AG08395 (cell line): Measurements from ENCODE around the gene FGFR3.
A peak's percentile ranks its signal among the peaks of the same experiment; 100 is the strongest.
"Not testable (repeated sequence)": the region's sequence is repeated elsewhere in the genome, so short reads cannot be mapped to it uniquely, and the experiment has no call there.

Experiments
- DNase-seq: peaks from one replicate; pipeline ENCODE4 v3.0.0; 2012; ENCODE audit warnings: mixed read lengths, low spot score

FGFR3 gene

DNA sequence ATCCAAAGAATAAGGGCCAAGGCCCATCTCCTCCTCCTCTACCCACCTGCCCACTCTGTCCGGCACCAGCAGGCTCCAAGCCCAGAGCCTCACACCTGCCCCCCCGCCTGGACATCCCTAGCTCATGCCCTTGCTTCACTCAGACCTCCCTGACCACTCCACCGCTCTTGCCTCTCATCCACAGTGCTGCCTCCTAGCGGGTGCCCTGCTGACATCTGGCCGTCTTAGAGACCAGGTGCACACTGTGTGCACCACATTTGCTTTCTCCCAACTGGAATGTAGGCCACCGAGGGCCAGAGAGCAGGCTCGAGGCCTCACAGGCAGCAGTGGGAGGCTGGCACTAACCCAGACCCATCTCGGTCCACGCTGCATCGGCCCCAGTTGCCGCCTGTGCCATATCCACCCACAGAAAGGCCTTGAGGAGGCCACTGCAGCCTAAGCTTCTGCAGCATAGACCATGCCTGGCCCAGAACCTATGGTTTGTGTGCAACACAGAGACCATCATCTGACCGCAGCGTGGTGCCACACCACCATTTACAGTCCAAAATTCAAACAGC is 49.3 kb downstream of the FGFR3 start:
- DNase-seq: no peak

DNA sequence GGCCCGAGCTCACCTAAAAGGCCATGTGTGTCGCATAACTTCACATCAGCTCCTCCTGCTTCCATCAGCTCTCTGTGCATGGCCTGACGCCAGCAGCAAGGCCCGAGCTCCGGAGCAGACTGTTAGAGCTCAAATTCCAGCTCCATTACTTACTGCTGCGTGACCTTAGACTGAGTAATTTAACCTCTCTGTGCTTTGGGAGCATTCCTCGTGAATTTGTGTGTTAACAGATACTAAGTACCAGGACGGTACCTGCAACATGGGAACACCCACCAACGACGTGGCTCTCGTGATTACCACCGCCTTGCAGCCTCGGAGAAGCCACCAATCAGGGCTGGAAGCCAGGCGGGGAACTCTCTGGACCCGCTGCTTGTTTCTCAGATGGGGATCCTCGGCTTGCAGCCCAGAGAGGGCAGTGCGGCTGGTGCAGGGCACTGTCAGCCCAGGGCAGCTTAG is 49.9 kb downstream of the FGFR3 start:
- DNase-seq: peak; percentile 82

DNA sequence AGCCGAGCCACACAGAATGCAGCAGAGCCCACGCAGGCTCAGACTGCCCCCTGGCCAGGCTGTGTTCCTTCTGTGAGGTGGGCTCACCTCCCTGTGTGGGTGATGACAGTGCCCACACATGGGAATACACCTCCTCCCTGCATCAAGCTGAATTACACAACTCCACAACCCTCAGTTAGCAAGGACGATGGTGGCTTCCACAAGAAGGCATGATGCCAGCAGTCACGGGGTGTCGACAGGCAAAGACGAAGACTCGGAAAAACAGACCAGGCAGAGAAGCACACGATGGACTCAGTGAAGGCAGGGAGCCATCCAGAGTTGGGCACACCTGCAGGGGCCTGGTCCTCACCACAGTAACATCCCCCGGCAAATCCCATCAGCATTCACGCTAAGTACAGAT is 50.8 kb downstream of the FGFR3 start:
- DNase-seq: peak; percentile 48

DNA sequence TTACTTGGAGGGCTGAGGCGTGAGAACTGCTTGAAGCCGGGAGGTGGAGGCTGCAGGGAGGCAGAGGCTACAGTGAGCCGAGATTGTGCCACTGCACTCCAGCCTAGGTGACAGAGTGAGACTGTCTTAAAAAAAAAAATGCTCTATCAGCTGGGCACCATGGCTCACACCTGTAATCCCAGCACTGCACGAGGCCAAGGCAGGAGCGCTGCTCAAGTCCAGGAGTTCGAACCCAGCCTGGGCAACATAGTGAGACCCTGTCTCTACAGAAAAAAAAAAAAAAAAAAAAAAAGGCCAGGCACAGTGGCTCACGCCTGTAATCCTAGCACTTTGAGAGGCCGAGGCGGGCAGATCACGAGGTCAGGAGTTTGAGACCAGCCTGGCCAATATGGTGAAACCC is 51.5 kb downstream of the FGFR3 start:
- not testable (repeated sequence) for DNase-seq

DNA sequence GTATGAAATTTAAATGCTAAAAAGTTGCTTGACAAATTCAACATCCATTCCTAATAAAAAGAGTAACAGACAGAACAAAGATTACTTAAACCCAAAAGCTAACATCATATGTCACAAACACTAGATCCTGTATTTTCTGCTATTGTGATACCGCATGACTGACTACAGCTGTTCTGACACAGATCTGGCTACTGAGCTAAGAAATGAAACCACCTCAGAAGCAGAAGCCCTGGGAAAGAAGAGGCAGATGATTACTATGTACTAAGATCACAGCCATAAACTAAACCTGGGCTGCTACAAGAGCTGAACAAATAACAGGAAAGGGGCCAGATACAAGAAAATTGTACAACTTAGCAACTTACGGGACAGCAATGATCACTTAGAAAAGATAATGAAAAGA is 53.5 kb downstream of the FGFR3 start:
- no peak for DNase-seq

DNA sequence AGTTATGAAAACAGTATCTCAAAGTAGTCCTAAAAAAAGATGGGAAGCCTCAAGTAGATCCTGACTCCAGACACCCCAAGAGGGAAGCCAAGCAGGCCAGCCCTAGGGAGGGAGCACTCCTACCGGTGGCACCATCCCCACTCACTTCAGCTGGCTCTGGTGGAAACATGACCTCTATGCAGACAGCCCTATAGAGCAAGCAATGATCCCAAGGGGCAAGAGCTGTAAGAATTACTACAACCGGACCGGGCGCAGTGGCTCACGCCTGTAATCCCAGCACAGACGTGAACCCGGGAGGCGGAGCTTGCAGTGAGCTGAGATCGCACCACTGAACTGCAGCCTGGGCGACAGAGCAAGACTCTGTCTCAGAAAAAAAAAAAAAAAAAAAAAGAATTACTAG is 57.2 kb downstream of the FGFR3 start:
- no peak for DNase-seq

DNA sequence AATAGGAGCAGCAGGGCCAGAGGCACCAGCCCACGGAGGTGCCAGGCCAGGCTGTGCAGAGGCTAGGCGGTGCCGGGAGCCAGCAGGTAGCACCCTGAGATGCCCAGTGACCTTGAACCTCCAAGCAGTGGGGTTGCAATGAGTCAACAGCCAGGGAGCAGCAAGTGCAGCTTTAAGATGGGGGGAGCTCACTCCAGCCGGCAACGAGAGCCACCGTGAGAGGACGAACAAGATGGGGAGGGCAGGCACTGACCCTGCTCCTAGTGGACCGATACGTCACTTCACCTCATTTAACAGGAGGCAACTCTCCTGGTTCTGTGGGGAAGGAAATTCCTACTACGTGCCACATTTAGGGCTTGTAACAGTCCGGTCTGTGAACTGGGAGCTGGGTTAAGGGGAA is 58.1 kb downstream of the FGFR3 start:
- DNase-seq: no peak

DNA sequence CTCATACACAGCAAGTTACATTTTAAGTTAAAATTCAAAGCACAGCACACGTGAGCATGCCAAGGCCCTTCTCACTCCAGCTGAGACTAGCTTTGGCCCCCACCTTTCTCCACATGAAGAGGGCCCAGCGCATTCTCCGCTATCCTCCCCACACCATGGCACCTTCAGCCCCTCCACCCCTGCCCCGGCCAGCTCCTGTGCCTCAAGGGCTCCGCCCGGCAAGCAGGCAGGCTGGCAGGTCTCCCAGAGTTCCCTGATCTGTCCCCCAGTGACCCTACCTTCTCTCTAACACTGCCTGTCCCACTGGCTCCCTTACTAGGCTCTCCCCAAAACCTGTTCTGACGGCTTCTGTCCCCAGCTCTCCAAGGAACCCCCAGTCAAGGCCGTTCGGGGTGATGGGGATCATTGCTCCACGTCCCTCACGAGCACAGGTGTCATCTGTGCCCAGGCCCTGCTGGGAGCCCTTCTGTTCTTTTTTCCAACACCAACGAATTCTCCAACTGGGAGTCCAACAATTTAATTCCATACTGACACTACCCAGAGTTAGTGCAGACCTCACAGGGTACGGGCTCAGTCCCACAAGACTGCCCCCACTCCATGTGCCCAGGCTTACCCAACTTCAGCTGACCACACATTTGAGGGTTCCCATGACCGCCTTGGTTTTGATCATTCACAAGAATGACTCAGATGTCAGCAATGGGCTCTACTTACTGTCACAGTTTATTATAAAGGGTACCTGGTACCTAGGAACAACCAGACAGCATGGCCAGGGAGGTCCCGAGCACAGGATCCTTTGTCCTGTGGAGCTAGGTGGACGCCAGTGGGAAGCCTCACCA is 58.7 kb downstream of the FGFR3 start:
- no peak for DNase-seq

DNA sequence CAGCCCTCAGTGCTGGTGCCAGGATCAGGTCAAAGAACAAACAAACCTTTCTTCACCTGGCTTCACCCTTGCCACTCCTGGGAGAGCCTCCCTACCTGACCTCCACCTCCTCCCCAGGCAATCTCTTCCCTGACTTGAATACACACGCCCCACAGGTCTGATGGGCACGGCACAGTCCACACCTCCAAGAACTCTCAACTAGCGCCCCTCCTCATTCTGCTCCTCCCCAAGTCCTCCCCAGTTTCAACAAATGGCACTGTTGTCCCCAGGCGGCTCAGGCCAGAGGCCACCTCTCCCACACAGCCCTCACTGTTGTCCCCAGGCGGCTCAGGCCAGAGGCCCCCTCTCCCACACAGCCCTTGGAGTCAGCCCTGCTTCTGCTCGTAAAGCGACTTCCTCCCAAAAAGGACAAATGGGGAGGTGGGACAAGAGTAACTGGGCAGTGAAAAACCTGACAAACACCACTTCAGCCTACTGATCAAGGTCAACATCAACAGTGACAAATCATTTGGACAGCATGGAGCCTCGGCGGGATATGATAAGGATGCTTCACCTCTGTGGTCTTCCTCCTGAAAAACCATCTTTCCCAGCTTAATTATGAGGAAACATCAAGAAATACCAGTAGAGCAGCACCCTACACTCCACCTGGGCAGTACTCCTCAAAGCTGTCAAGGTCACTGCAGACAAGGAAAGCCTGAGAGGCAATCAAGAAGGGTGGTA is 60.0 kb downstream of the FGFR3 start:
- no peak for DNase-seq

DNA sequence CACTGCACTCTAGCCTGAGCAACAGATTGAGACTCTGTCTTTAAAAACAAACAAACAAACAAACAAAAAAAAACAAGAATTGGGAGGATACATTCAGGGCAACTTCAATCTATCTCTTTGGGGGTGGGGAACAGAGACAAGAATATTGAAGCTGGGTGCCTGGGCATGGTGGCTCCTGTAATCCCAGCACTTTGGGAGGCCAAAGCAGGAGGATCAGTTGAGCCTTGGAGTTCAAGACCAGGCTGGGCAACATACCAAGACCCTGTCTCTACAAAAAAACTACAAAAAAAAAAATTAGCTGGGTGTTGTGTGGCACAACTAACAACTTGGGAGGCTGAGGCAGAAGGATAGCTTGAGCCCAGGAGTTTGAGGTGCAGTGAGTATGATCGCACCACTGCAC is 61.7 kb downstream of the FGFR3 start:
- DNase-seq: no peak

DNA sequence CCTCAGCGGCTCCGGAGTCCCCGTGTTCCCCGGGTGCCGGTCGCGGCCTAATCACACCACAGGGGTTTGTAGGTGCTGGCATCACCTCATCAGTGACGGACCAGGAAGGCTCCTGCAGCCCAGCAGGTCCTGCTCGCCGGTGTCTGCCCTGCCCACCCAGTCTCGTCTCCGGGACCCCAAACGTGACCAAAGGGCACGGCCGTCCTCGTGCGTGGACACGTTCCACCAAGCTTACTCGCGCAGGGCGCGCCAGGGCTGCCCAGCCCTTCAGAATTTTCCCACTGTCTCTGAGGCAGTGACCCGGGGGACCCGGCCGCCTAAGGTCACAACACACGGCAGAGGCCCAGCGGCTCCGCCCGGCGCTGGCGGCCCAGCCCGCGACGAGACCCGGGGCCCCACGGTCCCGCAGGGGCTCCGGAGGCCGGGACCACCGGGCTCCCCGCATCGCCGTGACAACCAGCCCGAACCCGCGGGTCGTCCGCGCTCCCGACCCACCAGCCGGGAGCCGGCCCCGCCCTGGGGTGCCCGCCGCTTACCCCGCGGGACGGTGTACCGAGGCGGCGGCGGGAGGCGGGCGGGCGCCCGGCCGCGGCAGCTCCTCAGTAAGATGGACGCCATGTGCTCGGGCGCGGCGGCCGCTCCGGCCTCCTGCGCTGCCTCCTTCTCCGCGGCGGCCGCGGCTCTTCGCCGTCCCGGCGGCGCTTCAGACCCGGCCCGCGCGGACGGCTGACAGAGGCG is 62.4 kb downstream of the FGFR3 start:
- no peak for DNase-seq

DNA sequence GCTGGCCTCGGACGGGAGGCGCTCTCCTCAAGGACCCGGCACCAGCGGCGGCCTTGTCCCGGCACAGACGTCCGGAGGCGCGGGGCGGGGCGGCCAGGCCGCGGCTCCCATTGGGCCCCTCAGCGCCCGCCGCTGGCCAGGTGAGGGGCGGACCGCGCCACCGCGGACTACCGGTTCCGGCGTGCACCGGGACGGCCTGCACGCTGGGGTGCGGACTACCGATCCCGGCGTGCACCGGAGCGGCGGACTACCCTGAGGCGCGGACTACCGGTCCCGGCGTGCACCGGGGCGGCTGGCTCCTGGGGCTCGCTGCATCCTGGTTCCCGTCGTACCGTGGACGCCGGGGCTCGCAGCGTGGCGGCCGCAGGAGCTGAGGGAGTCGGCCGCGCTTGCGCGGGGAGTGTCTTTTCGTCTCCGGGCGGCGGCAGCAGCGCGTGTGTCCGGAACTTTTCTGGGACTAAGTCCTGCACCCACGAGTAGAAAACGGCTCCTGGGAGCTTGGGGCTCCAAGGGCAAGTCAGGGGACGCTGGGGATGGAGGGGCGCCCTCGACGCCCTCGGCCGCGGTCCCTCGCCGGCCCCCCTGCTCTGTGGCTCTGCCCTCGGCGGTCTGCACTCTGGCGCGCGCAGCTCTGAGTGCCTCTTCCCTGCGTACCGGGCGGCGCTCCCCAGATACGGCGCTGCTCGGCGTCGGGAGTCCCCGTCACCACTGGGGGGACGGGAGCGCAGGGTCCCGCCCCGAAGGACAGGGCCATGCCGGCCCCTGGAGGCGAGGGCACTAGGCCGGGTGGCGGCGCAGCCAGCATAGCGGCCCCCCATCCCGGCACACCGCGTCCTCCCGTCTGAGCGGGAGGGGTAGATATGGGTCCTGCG is 63.2 kb downstream of the FGFR3 start, which contains the start of gene LETM1:
TSS of gene LETM1 (minus strand) at position 86 of the 872 bp plus-strand sequence. CDS start 206 bp downstream, outside the sequence.
- DNase-seq: peak; percentile 96

DNA sequence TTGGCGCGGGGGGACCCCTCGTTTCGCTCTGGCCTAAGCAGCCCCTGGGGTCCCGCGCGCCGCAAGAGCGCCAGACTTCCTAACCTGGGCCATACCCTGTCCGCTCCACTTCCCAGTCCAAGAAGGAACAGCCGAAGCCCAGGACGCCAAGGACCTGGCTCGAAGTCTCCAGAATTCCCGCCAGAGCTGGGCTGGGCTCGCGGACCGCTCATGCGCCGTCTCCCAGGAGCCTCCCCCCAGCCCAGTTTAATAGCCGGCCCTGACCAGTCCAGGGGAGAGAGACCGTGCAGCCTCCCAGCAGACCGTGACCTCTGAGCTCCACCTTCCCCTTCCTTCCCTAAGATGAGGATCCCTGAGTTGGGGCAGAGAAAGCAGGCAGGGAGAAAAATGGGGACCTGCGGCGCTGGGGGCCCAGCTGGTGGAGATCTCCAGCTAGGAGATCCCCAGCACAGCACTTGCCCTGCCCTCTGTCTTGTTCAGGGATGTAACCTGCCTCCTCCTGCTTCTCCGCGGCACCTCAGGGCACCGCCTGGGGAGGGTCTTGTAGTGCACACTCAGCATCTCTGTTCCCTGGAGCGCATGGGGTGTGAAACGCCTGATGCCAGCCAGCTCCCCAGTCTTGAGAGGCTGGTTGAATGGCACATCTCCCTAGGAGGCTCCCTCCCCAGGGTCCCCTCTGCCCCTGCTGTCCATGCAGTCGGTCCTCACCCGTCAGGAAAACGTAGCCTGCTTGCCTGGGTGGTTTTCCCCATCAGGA is 64.0 kb downstream of the FGFR3 start:
- peak; percentile 44 for DNase-seq

DNA sequence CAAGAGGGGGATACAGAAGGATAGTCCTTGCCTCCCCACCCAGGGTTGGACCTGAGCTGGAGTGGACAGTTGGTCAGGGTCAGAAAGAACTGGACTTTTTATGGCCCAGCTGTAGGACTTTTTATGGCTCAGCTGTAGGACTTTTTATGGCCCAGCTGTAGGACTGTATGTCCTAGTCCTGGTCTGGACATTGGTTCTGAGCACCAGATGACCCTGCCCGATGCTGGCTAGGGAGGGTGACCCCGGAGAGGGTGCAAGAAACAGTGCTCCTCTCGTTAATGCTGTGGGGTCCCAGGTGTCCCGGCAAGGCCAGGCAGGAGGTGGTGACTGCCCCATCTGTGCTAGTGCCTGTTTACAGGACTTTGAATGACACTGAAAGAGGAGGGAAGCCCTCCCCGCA is 64.8 kb downstream of the FGFR3 start:
- DNase-seq: no peak
